HepG2 (cell line): Measurements from ENCODE around the gene BCKDHB. TPM values are rescaled to one million over a fixed set of nuclear protein-coding genes. Genes with fewer than 3 reads are reported as not detected.

Source experiments
- ARID5B ChIP-seq: IDR thresholded peaks from 2 replicates; pipeline ENCODE4 v1.4.0; 2020; ENCODE audit warnings: mild to moderate bottlenecking, missing genetic modification reagents
- CAMTA2 ChIP-seq: sonication (generic); formaldehyde crosslinking; IDR thresholded peaks from 2 replicates; pipeline ENCODE4 v1.4.0; 2020; ENCODE audit warnings: mild to moderate bottlenecking, missing genetic modification reagents, borderline replicate concordance
- CREM ChIP-seq, 2 experiments: sonication (generic) in 1 of 2; formaldehyde crosslinking in 1 of 2; IDR thresholded peaks; 2 replicates each; pipeline versions ENCODE4 v1.4.0 to v1.6.1; 2016 to 2020; ENCODE audit warnings: antibody characterized with exemption in 1 of 2, mild to moderate bottlenecking in 1 of 2, missing genetic modification reagents in 1 of 2
- EEA1 ChIP-seq: sonication (generic); formaldehyde crosslinking; IDR thresholded peaks from 2 replicates; pipeline ENCODE4 v1.5.1; 2020; ENCODE audit warnings: mild to moderate bottlenecking, missing genetic modification reagents, borderline replicate concordance
- EED ChIP-seq: sonication (generic); formaldehyde crosslinking; IDR thresholded peaks from 2 replicates; pipeline ENCODE4 v1.5.0; 2020; ENCODE audit warnings: mild to moderate bottlenecking, missing genetic modification reagents
- FOXA1 ChIP-seq, 2 experiments: fragments of 450-650 bp in 1 of 2; sonication (generic) in 1 of 2; formaldehyde crosslinking in 1 of 2; IDR thresholded peaks; 2 replicates each; pipeline versions ENCODE4 v1.4.0 to v1.6.1; 2016 to 2020; ENCODE audit warnings: missing genetic modification reagents in 1 of 2
- GABPB1 ChIP-seq: IDR thresholded peaks from 2 replicates; pipeline ENCODE4 v1.6.1; 2016; ENCODE audit warnings: mild to moderate bottlenecking, missing genetic modification reagents, moderate library complexity, missing compliant biosample characterization
- KDM4B ChIP-seq: sonication (generic); formaldehyde crosslinking; IDR thresholded peaks from 2 replicates; pipeline ENCODE4 v1.4.0; 2020; ENCODE audit warnings: missing genetic modification reagents
- MIER3 ChIP-seq: IDR thresholded peaks from 2 replicates; pipeline ENCODE4 v1.6.1; 2016; ENCODE audit warnings: missing compliant biosample characterization, borderline replicate concordance
- ZBTB7A ChIP-seq: sonication (generic); formaldehyde crosslinking; IDR thresholded peaks from 2 replicates; pipeline ENCODE4 v1.8.0; 2022; ENCODE audit warnings: mild to moderate bottlenecking, missing genetic modification reagents
- ZFP36L1 ChIP-seq: sonication (generic); formaldehyde crosslinking; IDR thresholded peaks from 2 replicates; pipeline ENCODE4 v1.8.0; 2022; ENCODE audit warnings: mild to moderate bottlenecking, missing genetic modification reagents, moderate library complexity
- ZNF234 ChIP-seq: sonication (generic); formaldehyde crosslinking; conservative IDR thresholded peaks from 2 replicates; pipeline ENCODE4 v1.5.1; 2020; ENCODE audit warnings: mild to moderate bottlenecking, missing genetic modification reagents
- ZNF451 ChIP-seq: sonication (generic); formaldehyde crosslinking; IDR thresholded peaks from 2 replicates; pipeline ENCODE4 v1.5.0; 2020; ENCODE audit warnings: mild to moderate bottlenecking, missing genetic modification reagents
- ZNF605 ChIP-seq: sonication (generic); formaldehyde crosslinking; IDR thresholded peaks from 2 replicates; pipeline ENCODE4 v1.8.0; 2022; ENCODE audit warnings: mild to moderate bottlenecking, missing genetic modification reagents
- ZNF775 ChIP-seq: sonication (generic); formaldehyde crosslinking; IDR thresholded peaks from 2 replicates; pipeline ENCODE4 v1.4.0; 2020; ENCODE audit warnings: missing genetic modification reagents, mild to moderate bottlenecking, moderate library complexity, borderline replicate concordance
- ZNF816 ChIP-seq: sonication (generic); formaldehyde crosslinking; IDR thresholded peaks from 2 replicates; pipeline ENCODE4 v1.8.0; 2022; ENCODE audit warnings: missing genetic modification reagents, mild to moderate bottlenecking, borderline replicate concordance
- polyA plus RNA-seq, 8 experiments: library from polyadenylated mRNA; depleted of rRNA in 3 of 8; stranded (reverse) in 7 of 8; unstranded in 1 of 8; fragments of >200 nt; fragmentation: Illumina TruSeq in 4 of 8; extraction: Trizol in 4 of 8; gene quantifications; 2 replicates each; pipeline versions ENCODE4 v1.2.1 to v1.2.3, GENCODE V29; 2011 to 2016; ENCODE audit warnings: low read depth in 4 of 8, missing spikeins in 1 of 8, mixed read lengths in 1 of 8; ENCODE audit not compliant: insufficient read depth in 1 of 8
- total RNA-seq, 5 experiments: library from RNA; depleted of rRNA; stranded (reverse); fragments of >200 nt; fragmentation: Illumina TruSeq; extraction: Trizol; gene quantifications; 2 replicates each; pipeline ENCODE4 v1.2.3, GENCODE V29; 2016; ENCODE audit warnings: low read depth in 1 of 5
- TF ChIP-seq, protein P1 (sequence below): sonication (generic); formaldehyde crosslinking; IDR thresholded peaks from 2 replicates; pipeline ENCODE4 v1.4.0; 2020; ENCODE audit warnings: mild to moderate bottlenecking, missing genetic modification reagents

Gene BCKDHB
- total and polyA plus RNA-seq, 2 of the 13 experiments (the other 11 are each of a cell fraction or from before 2014, with no cell fraction given), result 10.8 to 13.6 TPM

GRCh38 chr6:80106418-80107235, at the start of gene BCKDHB (continued):
- TF ChIP-seq, protein P1, sequence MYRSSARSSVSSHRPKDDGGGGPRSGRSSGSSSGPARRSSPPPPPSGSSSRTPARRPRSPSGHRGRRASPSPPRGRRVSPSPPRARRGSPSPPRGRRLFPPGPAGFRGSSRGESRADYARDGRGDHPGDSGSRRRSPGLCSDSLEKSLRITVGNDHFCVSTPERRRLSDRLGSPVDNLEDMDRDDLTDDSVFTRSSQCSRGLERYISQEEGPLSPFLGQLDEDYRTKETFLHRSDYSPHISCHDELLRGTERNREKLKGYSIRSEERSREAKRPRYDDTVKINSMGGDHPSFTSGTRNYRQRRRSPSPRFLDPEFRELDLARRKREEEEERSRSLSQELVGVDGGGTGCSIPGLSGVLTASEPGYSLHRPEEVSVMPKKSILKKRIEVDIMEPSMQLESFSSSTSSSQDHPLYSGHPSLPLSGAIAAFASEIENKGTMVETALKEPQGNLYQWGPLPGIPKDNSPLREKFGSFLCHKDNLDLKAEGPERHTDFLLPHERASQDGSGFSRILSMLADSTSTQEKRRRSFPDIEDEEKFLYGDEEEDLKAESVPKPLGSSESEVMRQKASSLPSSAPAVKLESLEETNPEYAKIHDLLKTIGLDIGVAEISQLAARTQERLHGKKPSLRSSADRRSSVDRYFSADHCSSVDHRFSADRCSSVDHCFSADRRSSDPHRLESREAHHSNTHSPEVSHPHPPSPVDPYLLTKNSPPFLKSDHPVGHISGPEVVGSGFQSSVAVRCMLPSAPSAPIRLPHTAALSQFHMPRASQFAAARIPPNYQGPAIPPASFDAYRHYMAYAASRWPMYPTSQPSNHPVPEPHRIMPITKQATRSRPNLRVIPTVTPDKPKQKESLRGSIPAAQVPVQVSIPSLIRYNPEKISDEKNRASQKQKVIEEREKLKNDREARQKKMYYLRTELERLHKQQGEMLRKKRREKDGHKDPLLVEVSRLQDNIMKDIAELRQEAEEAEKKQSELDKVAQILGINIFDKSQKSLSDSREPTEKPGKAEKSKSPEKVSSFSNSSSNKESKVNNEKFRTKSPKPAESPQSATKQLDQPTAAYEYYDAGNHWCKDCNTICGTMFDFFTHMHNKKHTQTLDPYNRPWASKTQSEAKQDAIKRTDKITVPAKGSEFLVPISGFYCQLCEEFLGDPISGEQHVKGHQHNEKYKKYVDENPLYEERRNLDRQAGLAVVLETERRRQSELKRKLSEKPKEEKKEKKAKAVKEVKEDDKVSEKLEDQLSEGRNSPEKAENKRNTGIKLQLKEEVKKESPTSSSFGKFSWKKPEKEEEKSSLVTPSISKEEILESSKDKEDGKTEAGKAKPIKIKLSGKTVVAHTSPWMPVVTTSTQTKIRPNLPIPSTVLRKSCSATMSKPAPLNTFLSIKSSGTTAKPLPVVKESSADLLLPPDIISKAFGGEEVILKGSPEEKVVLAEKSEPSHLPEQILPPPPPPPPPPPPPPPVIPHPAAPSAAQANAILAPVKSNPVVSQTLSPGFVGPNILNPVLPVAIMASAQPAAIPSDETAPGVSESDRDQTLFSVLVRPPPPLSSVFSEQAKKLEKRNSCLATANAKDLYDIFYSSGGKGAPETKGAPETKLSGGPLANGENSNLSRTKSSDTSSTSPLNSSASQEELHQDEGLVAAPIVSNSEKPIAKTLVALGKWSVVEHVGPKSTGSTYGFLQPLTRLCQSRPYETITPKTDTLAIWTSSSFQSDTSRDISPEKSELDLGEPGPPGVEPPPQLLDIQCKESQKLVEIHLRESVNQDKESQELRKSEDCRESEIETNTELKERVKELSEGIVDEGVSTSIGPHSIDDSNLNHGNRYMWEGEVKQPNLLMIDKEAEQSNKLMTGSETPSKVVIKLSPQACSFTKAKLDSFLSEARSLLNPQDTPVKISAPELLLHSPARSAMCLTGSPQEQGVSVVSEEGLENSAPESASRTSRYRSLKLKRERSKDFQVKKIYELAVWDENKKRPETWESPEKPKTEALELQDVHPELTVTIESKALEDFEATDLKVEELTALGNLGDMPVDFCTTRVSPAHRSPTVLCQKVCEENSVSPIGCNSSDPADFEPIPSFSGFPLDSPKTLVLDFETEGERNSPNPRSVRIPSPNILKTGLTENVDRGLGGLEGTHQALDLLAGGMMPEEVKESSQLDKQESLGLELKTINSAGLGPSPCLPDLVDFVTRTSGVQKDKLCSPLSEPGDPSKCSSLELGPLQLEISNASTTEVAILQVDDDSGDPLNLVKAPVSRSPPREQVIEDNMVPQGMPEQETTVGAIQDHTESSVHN (CRISPR knock-in tag), result no peak
- peak; percentile 97 for TF ChIP-seq ZNF605 (CRISPR knock-in tag)
- no peak for TF ChIP-seq ZFP36L1 (CRISPR knock-in tag)
- peak; percentile 75 for TF ChIP-seq CREM (IDR thresholded peaks at IDR 0.05)
- TF ChIP-seq CREM (CRISPR knock-in tag; IDR thresholded peaks at IDR 0.05), result no peak
- no peak for TF ChIP-seq ZNF234 (CRISPR knock-in tag)
- no peak for TF ChIP-seq KDM4B (CRISPR knock-in tag)
- TF ChIP-seq ZNF816 (CRISPR knock-in tag), result 0 out of 2 replicates have a peak, but pooled peaks have one; percentile 34
- no peak for TF ChIP-seq CAMTA2 (CRISPR knock-in tag)
- no peak for TF ChIP-seq MIER3 (CRISPR knock-in tag)
- TF ChIP-seq ZNF775, result 0 out of 2 replicates have a peak, but pooled peaks have one; percentile 14
- TF ChIP-seq ZNF451 (CRISPR knock-in tag), result peak; percentile 76; the same call in 1 of the 2 replicates
- TF ChIP-seq FOXA1 (IDR thresholded peaks at IDR 0.05), result no peak
- TF ChIP-seq FOXA1 (CRISPR knock-in tag; IDR thresholded peaks at IDR 0.05), result no peak
- peak; percentile 78 for TF ChIP-seq GABPB1 (CRISPR knock-in tag)
- TF ChIP-seq EED (CRISPR knock-in tag), result no peak
- peak; percentile 74; the same call in 1 of the 2 replicates for TF ChIP-seq EEA1 (CRISPR knock-in tag)
- TF ChIP-seq ZBTB7A (CRISPR knock-in tag), result no peak
- TF ChIP-seq ARID5B (CRISPR knock-in tag), result no peak; the same call in 1 of the 2 replicates
